Stimulated activated CD4-positive, alpha-beta T cell treated with anti-CD3 and anti-CD28 coated beads, Interleukin-12 subunit alpha, Interleukin-12 subunit beta, amount 100 ng/mL, for 24 hours (primary cell): ENCODE data around the gene AMHR2.

Source experiments
- DNase-seq, 2 experiments: peaks; one replicate each; pipeline ENCODE4 v3.0.0-alpha.2; 2020; ENCODE audit warnings: low read depth in 2 of 2

The AMHR2 gene

GRCh38 chr12:53480491-53481442 is 57.1 kb downstream of the AMHR2 start:
- DNase-seq = no peak
